Thyroid gland (tissue), 4 donors: ENCODE measurements around the gene RNF141.

Experiments
- POLR2A ChIP-seq, 2 donors: fragments of 450-650 bp; IDR thresholded peaks; one replicate each; pipeline ENCODE4 v1.6.1; 2017; ENCODE audit warnings: antibody characterized with exemption in 2 of 2, mild to moderate bottlenecking in 2 of 2, moderate library complexity in 1 of 2
- TF ChIP-seq, protein P1 (sequence below), 6 experiments: fragments of 200-600 bp in 3 of 6; fragments of 450-650 bp in 3 of 6; sonication (generic) in 3 of 6; IDR thresholded peaks; one replicate each; pipeline ENCODE4 v1.5.1; 2016 to 2019; ENCODE audit warnings: antibody characterized with exemption in 6 of 6, mild to moderate bottlenecking in 2 of 6, inconsistent platforms in 1 of 6, moderate library complexity in 1 of 6

- TF ChIP-seq, protein P1, sequence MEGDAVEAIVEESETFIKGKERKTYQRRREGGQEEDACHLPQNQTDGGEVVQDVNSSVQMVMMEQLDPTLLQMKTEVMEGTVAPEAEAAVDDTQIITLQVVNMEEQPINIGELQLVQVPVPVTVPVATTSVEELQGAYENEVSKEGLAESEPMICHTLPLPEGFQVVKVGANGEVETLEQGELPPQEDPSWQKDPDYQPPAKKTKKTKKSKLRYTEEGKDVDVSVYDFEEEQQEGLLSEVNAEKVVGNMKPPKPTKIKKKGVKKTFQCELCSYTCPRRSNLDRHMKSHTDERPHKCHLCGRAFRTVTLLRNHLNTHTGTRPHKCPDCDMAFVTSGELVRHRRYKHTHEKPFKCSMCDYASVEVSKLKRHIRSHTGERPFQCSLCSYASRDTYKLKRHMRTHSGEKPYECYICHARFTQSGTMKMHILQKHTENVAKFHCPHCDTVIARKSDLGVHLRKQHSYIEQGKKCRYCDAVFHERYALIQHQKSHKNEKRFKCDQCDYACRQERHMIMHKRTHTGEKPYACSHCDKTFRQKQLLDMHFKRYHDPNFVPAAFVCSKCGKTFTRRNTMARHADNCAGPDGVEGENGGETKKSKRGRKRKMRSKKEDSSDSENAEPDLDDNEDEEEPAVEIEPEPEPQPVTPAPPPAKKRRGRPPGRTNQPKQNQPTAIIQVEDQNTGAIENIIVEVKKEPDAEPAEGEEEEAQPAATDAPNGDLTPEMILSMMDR (IDR thresholded peaks at IDR 0.05): no peak
- TF ChIP-seq POLR2A (IDR thresholded peaks at IDR 0.05): no peak
Measured at GRCh38 chr11:10478066-10478465, 62.9 kb downstream of the RNF141 start.
